Ishikawa (cell line): Measurements from ENCODE around the gene SNIP1.

Experiments
- CEBPB ChIP-seq: IDR thresholded peaks from 2 replicates; pipeline ENCODE4 v1.6.1; 2012
- CREB1 ChIP-seq: IDR thresholded peaks from 2 replicates; pipeline ENCODE4 v1.6.1; 2012; ENCODE audit warnings: low read depth
- EP300 ChIP-seq: IDR thresholded peaks from 2 replicates; pipeline ENCODE4 v1.6.1; 2012; ENCODE audit warnings: borderline replicate concordance
- RAD21 ChIP-seq: IDR thresholded peaks from 2 replicates; pipeline ENCODE4 v1.6.1; 2012; ENCODE audit warnings: low read depth
- TAF1 ChIP-seq: IDR thresholded peaks from 2 replicates; pipeline ENCODE4 v1.6.1; 2012; ENCODE audit warnings: low read depth, mild to moderate bottlenecking
- ZBTB7A ChIP-seq: IDR thresholded peaks from 2 replicates; pipeline ENCODE4 v1.6.1; 2012; ENCODE audit warnings: low read depth
- TF ChIP-seq, protein P1 (sequence below): IDR thresholded peaks from 2 replicates; pipeline ENCODE4 v1.6.1; 2012; ENCODE audit warnings: low read depth, mild to moderate bottlenecking
- TF ChIP-seq, protein P2 (sequence below): IDR thresholded peaks from 2 replicates; pipeline ENCODE4 v1.6.1; 2012

DNA sequence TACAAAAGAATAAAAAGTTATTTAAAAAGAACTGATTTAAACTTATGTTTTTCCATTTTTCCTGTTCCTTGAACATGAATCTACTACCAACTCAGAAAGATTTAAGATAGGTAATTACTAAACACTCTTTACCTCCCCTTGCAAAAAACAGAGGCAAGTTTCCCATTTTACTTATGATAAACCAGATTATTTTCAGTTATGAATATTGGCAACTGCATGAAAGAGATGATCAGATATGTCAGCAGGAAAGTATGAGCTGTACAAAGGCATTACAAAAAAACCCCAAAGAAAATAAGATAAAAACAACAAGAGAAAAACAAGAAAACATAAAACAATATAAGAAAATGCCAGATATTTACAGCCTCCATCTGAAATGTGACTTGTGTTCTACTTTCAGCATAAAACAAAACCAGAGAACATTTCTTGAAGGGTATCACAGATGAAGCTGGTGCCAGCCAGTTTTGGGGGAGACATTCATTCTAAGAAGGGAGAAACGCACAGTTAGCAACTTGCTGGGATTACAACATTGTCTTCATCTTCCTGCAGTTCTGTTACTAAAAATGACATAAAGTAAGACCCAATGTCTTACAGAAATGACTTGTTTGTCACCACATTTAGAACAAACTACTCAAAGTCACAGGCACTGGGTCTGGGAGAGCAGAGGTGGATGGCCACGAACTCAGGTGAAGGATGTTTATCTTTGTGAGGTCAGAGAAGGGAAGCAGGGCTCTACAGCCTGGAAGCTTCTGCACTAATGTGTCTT lies 60.6 kb downstream of the SNIP1 start:
- TF ChIP-seq CEBPB (no peak), EP300 (no peak), TAF1 (no peak), RAD21 (no peak), CREB1 (no peak), ZBTB7A (no peak)
- TF ChIP-seq, protein P1, sequence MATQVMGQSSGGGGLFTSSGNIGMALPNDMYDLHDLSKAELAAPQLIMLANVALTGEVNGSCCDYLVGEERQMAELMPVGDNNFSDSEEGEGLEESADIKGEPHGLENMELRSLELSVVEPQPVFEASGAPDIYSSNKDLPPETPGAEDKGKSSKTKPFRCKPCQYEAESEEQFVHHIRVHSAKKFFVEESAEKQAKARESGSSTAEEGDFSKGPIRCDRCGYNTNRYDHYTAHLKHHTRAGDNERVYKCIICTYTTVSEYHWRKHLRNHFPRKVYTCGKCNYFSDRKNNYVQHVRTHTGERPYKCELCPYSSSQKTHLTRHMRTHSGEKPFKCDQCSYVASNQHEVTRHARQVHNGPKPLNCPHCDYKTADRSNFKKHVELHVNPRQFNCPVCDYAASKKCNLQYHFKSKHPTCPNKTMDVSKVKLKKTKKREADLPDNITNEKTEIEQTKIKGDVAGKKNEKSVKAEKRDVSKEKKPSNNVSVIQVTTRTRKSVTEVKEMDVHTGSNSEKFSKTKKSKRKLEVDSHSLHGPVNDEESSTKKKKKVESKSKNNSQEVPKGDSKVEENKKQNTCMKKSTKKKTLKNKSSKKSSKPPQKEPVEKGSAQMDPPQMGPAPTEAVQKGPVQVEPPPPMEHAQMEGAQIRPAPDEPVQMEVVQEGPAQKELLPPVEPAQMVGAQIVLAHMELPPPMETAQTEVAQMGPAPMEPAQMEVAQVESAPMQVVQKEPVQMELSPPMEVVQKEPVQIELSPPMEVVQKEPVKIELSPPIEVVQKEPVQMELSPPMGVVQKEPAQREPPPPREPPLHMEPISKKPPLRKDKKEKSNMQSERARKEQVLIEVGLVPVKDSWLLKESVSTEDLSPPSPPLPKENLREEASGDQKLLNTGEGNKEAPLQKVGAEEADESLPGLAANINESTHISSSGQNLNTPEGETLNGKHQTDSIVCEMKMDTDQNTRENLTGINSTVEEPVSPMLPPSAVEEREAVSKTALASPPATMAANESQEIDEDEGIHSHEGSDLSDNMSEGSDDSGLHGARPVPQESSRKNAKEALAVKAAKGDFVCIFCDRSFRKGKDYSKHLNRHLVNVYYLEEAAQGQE: no peak
- TF ChIP-seq, protein P2, sequence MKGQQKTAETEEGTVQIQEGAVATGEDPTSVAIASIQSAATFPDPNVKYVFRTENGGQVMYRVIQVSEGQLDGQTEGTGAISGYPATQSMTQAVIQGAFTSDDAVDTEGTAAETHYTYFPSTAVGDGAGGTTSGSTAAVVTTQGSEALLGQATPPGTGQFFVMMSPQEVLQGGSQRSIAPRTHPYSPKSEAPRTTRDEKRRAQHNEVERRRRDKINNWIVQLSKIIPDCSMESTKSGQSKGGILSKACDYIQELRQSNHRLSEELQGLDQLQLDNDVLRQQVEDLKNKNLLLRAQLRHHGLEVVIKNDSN: no peak
